HG03432 (cell line): ENCODE measurements around the gene KCTD12.
A peak's percentile ranks its signal among the peaks of the same experiment; 100 is the strongest.
"Not testable (repeated sequence)": the region's sequence is repeated elsewhere in the genome, so short reads cannot be mapped to it uniquely, and the experiment has no call there.

Experiments
- ATAC-seq: cut with Tn5 transposase; IDR thresholded peaks from one replicate; pipeline ENCODE4 v1.9.1; 2021; ENCODE audit warnings: mild to moderate bottlenecking, moderate library complexity; ENCODE audit not compliant: unreplicated experiment

KCTD12 gene

GRCh38 chr13:76886292-76887075 lies at the start of gene KCTD12:
KCTD12 (minus strand) TSS chr13:76886405; CDS start chr13:76886148, 257 bp downstream.
- ATAC-seq: peak; percentile 76

- ATAC-seq: no peak
Observed at GRCh38 chr13:76934671-76935070, 48.5 kb upstream of the KCTD12 start.

GRCh38 chr13:76932076-76932475 lies 45.9 kb upstream of the KCTD12 start:
- no peak for ATAC-seq

- peak; percentile 30 for ATAC-seq
Observed at GRCh38 chr13:76929851-76930374, 43.7 kb upstream of the KCTD12 start.

- peak; percentile 51 for ATAC-seq
Observed at GRCh38 chr13:76929320-76929719, 43.1 kb upstream of the KCTD12 start.

- no peak for ATAC-seq
Observed at GRCh38 chr13:76928456-76928855, 42.3 kb upstream of the KCTD12 start.

- ATAC-seq: no peak
Observed at GRCh38 chr13:76927955-76928354, 41.8 kb upstream of the KCTD12 start.

- no peak for ATAC-seq
Observed at GRCh38 chr13:76925115-76925514, 38.9 kb upstream of the KCTD12 start.

- no peak for ATAC-seq
Observed at GRCh38 chr13:76921516-76921915, 35.3 kb upstream of the KCTD12 start.

- ATAC-seq: not testable (repeated sequence)
Observed at GRCh38 chr13:76917755-76918481, 31.7 kb upstream of the KCTD12 start.

- no peak for ATAC-seq
Observed at GRCh38 chr13:76917095-76917494, 30.9 kb upstream of the KCTD12 start.

GRCh38 chr13:76913898-76914297 lies 27.7 kb upstream of the KCTD12 start:
- no peak for ATAC-seq

- ATAC-seq: no peak
Observed at GRCh38 chr13:76912476-76912875, 26.3 kb upstream of the KCTD12 start.

GRCh38 chr13:76904507-76904906 lies 18.3 kb upstream of the KCTD12 start:
- no peak for ATAC-seq

- ATAC-seq: peak; percentile 96
Observed at GRCh38 chr13:76903544-76904162, 17.4 kb upstream of the KCTD12 start.

- ATAC-seq: not testable (repeated sequence)
Observed at GRCh38 chr13:76899066-76899465, 12.9 kb upstream of the KCTD12 start.

GRCh38 chr13:76897171-76897570 lies 11.0 kb upstream of the KCTD12 start:
- ATAC-seq: not testable (repeated sequence)

- peak; percentile 82 for ATAC-seq
Observed at GRCh38 chr13:76894401-76895110, 8.4 kb upstream of the KCTD12 start.

GRCh38 chr13:76892488-76892887 lies 6.3 kb upstream of the KCTD12 start:
- peak; percentile 56 for ATAC-seq

- no peak for ATAC-seq
Observed at GRCh38 chr13:76890021-76890420, 3.8 kb upstream of the KCTD12 start.

GRCh38 chr13:76889254-76889653 lies 3.0 kb upstream of the KCTD12 start:
- no peak for ATAC-seq
